ENCODE measurements around the gene PPIP5K1.

DNA sequence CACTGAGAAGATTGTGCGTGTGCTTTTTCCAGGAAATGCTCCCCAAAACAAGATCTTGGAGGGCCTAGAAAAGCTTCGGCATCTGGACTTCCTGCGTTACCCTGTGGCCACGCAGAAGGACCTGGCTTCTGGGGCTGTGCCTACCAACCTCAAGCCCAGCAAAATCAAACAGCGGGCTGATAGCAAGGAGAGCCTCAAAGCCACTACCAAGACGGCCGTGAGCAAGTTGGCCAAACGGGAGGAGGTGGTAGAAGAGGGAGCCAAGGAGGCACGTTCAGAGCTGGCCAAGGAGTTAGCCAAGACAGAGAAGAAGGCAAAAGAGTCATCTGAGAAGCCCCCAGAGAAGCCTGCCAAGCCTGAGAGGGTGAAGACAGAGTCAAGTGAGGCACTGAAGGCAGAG lies 67.8 kb downstream of the PPIP5K1 start:
- TF ChIP-seq, protein P1, sequence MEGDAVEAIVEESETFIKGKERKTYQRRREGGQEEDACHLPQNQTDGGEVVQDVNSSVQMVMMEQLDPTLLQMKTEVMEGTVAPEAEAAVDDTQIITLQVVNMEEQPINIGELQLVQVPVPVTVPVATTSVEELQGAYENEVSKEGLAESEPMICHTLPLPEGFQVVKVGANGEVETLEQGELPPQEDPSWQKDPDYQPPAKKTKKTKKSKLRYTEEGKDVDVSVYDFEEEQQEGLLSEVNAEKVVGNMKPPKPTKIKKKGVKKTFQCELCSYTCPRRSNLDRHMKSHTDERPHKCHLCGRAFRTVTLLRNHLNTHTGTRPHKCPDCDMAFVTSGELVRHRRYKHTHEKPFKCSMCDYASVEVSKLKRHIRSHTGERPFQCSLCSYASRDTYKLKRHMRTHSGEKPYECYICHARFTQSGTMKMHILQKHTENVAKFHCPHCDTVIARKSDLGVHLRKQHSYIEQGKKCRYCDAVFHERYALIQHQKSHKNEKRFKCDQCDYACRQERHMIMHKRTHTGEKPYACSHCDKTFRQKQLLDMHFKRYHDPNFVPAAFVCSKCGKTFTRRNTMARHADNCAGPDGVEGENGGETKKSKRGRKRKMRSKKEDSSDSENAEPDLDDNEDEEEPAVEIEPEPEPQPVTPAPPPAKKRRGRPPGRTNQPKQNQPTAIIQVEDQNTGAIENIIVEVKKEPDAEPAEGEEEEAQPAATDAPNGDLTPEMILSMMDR (IDR thresholded peaks at IDR 0.05): no peak
- no peak for TF ChIP-seq POLR2AphosphoS5 (IDR thresholded peaks at IDR 0.05)
- TF ChIP-seq POLR2A (IDR thresholded peaks at IDR 0.05): no peak
- TF ChIP-seq EP300 (IDR thresholded peaks at IDR 0.05; ENCODE audit: low read depth): no peak

All from transverse colon (tissue), 4 donors.